Keratinocyte (primary cell): ENCODE measurements around the gene VPS37B. TPM values are rescaled to one million over a fixed set of nuclear protein-coding genes. Genes with fewer than 3 reads are reported as not detected.

ENCODE experiments used
- DNase-seq: peaks from one replicate; pipeline ENCODE4 v3.0.0-alpha.2; 2011; ENCODE audit warnings: low read depth, missing footprints, low spot score
- FAIRE-seq: peaks from 2 replicates; lab custom pipeline; 2011; peaks lifted over from hg19 to GRCh38; lab: Jason Lieb, UNC
- H2AFZ ChIP-seq: 2 replicates; pipeline ENCODE4 v1.6.0; 2012; ENCODE audit warnings: low read length, control low read depth, inconsistent platforms; ENCODE audit not compliant: control insufficient read depth
- H3K27ac ChIP-seq: 2 replicates; pipeline ENCODE4 v1.5.1; 2011; ENCODE audit warnings: low read length; ENCODE audit not compliant: control insufficient read depth, insufficient read depth
- H3K27me3 ChIP-seq: 3 replicates; pipeline ENCODE4 v1.6.0; 2011; ENCODE audit warnings: low read length; ENCODE audit not compliant: control insufficient read depth, insufficient read depth; ENCODE audit errors: extremely low read depth
- H3K36me3 ChIP-seq, 2 experiments: 2 replicates in 1 of 2; 3 replicates in 1 of 2; pipeline ENCODE4 v1.5.1; 2011; ENCODE audit warnings: low read length in 2 of 2, mild to moderate bottlenecking in 1 of 2; ENCODE audit not compliant: control insufficient read depth in 2 of 2, insufficient read depth in 2 of 2; ENCODE audit errors: extremely low read depth in 1 of 2
- H3K4me1 ChIP-seq: 3 replicates; pipeline ENCODE4 v1.5.1; 2011; ENCODE audit warnings: low read length; ENCODE audit not compliant: control insufficient read depth, insufficient read depth; ENCODE audit errors: extremely low read depth
- H3K4me2 ChIP-seq: 3 replicates; pipeline ENCODE4 v1.6.0; 2011; ENCODE audit warnings: low read depth, low read length; ENCODE audit not compliant: control insufficient read depth, insufficient read depth; ENCODE audit errors: extremely low read depth
- H3K4me3 ChIP-seq, 3 experiments: fragments of 200-600 bp in 1 of 3; sonication (generic) in 1 of 3; 2 replicates in 2 of 3; 3 replicates in 1 of 3; pipeline ENCODE4 v1.5.1; 2011 to 2016; ENCODE audit warnings: low read length in 3 of 3, mild to moderate bottlenecking in 3 of 3, control low read depth in 2 of 3, inconsistent platforms in 1 of 3, low read depth in 1 of 3, mixed read lengths in 1 of 3, mixed run types in 1 of 3, moderate library complexity in 1 of 3; ENCODE audit not compliant: control insufficient read depth in 2 of 3, insufficient read depth in 2 of 3; ENCODE audit errors: extremely low read depth in 1 of 3
- H3K79me2 ChIP-seq: 2 replicates; pipeline ENCODE4 v1.6.0; 2012; ENCODE audit warnings: low read length; ENCODE audit not compliant: control insufficient read depth, insufficient read depth
- H3K9ac ChIP-seq: 3 replicates; pipeline ENCODE4 v1.6.0; 2011; ENCODE audit warnings: low read length; ENCODE audit not compliant: control insufficient read depth, insufficient read depth; ENCODE audit errors: extremely low read depth
- H3K9me1 ChIP-seq: 3 replicates; pipeline ENCODE4 v1.6.0; 2011; ENCODE audit warnings: low read length; ENCODE audit not compliant: control insufficient read depth, insufficient read depth; ENCODE audit errors: extremely low read depth
- H3K9me3 ChIP-seq: 2 replicates; pipeline ENCODE4 v1.5.1; 2012; ENCODE audit warnings: low read depth, low read length; ENCODE audit not compliant: control insufficient read depth
- H4K20me1 ChIP-seq: 3 replicates; pipeline ENCODE4 v1.6.0; 2011; ENCODE audit warnings: low read length; ENCODE audit not compliant: control insufficient read depth, insufficient read depth; ENCODE audit errors: extremely low read depth
- EZH2 ChIP-seq: IDR thresholded peaks from one replicate; pipeline ENCODE4 v1.6.1; 2012; ENCODE audit warnings: inconsistent platforms, mild to moderate bottlenecking, low read length, moderate library complexity
- dilution Hi-C: fragments of 300-500 bp; cut with MboI; formaldehyde crosslinking; loops from one replicate; pipeline ENCODE4 v1.7.0; 2020; ENCODE audit warnings: low sequenced_read_pairs; ENCODE audit not compliant: extremely low pct_ligation_motif_present
- polyA plus RNA-seq, 5 experiments: library from polyadenylated mRNA; depleted of rRNA in 3 of 5; stranded (reverse) in 3 of 5; stranded (forward) in 1 of 5; unstranded in 1 of 5; fragments of >200 nt; gene quantifications; 1 replicate in 1 of 5; 2 replicates in 3 of 5; 3 replicates in 1 of 5; pipeline versions ENCODE4 v1.2.1 to v1.2.3, GENCODE V29; 2011 to 2012; ENCODE audit warnings: missing spikeins in 2 of 5, low read depth in 1 of 5, low replicate concordance in 1 of 5
- TF ChIP-seq, protein P1 (sequence below), 3 experiments: IDR thresholded peaks in 1 of 3; conservative IDR thresholded peaks in 1 of 3; optimal IDR thresholded peaks in 1 of 3; 2 replicates in 2 of 3; 3 replicates in 1 of 3; pipeline versions ENCODE3 to v1.5.1; 2011; ENCODE audit warnings: low read length in 3 of 3, mild to moderate bottlenecking in 3 of 3, moderate library complexity in 2 of 3, control low read depth in 1 of 3, inconsistent platforms in 1 of 3; ENCODE audit not compliant: insufficient read depth in 2 of 3; ENCODE audit errors: extremely low read depth in 1 of 3

The VPS37B gene
- polyA plus RNA-seq, 1 donor (not counting 4 experiments of a cell fraction or from before 2014, with no cell fraction given), result 34.1 TPM

DNA sequence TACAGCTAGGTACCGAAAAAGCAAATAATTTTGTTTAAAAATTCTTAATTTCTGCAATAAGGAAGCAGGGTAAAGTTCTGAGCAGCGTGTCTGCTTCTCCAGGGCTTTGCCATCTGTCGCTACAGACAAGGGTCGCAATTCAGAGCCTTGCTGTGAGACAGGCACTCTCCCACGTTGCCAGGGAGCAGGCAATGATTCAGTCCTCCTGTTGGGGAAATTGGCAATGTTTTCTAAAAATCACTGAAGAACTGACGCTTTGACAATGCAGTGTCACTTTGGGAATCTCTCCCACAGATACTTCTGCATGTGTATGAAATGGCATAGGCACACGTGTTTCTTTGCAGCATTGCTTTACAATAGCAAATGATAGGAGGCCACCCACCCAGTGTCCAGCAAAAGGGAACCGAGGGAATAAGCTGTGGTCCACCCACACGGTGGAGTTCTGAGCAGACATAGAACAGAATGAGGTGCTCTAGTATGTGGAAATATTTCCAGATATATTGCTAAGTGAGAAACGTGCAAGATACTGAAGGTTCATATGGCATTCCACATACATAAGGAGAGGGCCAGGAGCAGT, 76.6 kb downstream of the VPS37B start:
- TF ChIP-seq EZH2, result no peak
- TF ChIP-seq, protein P1, sequence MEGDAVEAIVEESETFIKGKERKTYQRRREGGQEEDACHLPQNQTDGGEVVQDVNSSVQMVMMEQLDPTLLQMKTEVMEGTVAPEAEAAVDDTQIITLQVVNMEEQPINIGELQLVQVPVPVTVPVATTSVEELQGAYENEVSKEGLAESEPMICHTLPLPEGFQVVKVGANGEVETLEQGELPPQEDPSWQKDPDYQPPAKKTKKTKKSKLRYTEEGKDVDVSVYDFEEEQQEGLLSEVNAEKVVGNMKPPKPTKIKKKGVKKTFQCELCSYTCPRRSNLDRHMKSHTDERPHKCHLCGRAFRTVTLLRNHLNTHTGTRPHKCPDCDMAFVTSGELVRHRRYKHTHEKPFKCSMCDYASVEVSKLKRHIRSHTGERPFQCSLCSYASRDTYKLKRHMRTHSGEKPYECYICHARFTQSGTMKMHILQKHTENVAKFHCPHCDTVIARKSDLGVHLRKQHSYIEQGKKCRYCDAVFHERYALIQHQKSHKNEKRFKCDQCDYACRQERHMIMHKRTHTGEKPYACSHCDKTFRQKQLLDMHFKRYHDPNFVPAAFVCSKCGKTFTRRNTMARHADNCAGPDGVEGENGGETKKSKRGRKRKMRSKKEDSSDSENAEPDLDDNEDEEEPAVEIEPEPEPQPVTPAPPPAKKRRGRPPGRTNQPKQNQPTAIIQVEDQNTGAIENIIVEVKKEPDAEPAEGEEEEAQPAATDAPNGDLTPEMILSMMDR (optimal IDR thresholded peaks at IDR 0.05 in 1 of 3, IDR thresholded peaks at IDR 0.05 in 1 of 3, conservative IDR thresholded peaks at IDR 0.05 in 1 of 3; ENCODE audit: extremely low read depth in 1 of 3, insufficient read depth in 2 of 3, low read length in 3 of 3), result no peak
- no peaks in the 10 kb centered on the region for H4K20me1 ChIP-seq
- H3K9me1 ChIP-seq, result no peaks in the 10 kb centered on the region
- H3K36me3 ChIP-seq, result no peaks in the 10 kb centered on the region
- no peak overlapping the region for H3K9ac ChIP-seq
- H2AFZ ChIP-seq, result no peak overlapping the region
- DNase-seq (no peak), FAIRE-seq (no peak)
- no peaks in the 10 kb centered on the region for H3K4me1 ChIP-seq
- no peaks in the 10 kb centered on the region for H3K27me3 ChIP-seq
- no peaks in the 10 kb centered on the region for H3K79me2 ChIP-seq
- dilution Hi-C loops, result no loop called here
- no peaks in the 10 kb centered on the region for H3K9me3 ChIP-seq
- no peak overlapping the region for H3K27ac ChIP-seq
- H3K4me3 ChIP-seq, result no peak overlapping the region
- no peak overlapping the region for H3K4me2 ChIP-seq

Other genes starting within 250 kb of the VPS37B start
- gene HCAR2, start 192.8 kb downstream of the VPS37B start, polyA plus RNA-seq, result 8.8 to 30.1 TPM (median 18.3 TPM) in 3 replicates
- gene HCAR3, start 179.3 kb downstream of the VPS37B start, polyA plus RNA-seq, result 2.8 to 13.9 TPM (median 12.1 TPM) in 3 replicates
- gene HCAR1, start 165.3 kb downstream of the VPS37B start, polyA plus RNA-seq, result 0.03 to 0.10 TPM (median 0.07 TPM) in 3 replicates
- 31.1 to 59.8 TPM (median 37.8 TPM) in 3 replicates for gene DENR, start 143.3 kb downstream of the VPS37B start, polyA plus RNA-seq
- gene CCDC62, start 121.6 kb downstream of the VPS37B start, polyA plus RNA-seq, result 0.17 to 0.35 TPM (median 0.23 TPM) in 3 replicates
- 19.4 to 31.8 TPM (median 23.0 TPM) in 3 replicates for gene HIP1R, start 60.7 kb downstream of the VPS37B start, polyA plus RNA-seq
- 4.0 to 5.7 TPM (median 4.7 TPM) in 3 replicates for gene ABCB9, start 70.3 kb upstream of the VPS37B start, polyA plus RNA-seq
- gene OGFOD2, start 79.1 kb upstream of the VPS37B start, polyA plus RNA-seq, result 6.9 to 14.1 TPM (median 7.9 TPM) in 3 replicates
- 117 to 163 TPM (median 144 TPM) in 3 replicates for gene ARL6IP4, start 84.6 kb upstream of the VPS37B start, polyA plus RNA-seq